GM18526 (cell line): ENCODE data around the gene SYNGR3.

Experiments
- POLR2A ChIP-seq: IDR thresholded peaks from 3 replicates; pipeline ENCODE4 v1.6.1; 2011; ENCODE audit not compliant: insufficient read length; ENCODE audit errors: extremely low read depth

The SYNGR3 gene

GRCh38 chr16:2008631-2009163 lies 18.9 kb downstream of the SYNGR3 start:
- no peak for TF ChIP-seq POLR2A

DNA sequence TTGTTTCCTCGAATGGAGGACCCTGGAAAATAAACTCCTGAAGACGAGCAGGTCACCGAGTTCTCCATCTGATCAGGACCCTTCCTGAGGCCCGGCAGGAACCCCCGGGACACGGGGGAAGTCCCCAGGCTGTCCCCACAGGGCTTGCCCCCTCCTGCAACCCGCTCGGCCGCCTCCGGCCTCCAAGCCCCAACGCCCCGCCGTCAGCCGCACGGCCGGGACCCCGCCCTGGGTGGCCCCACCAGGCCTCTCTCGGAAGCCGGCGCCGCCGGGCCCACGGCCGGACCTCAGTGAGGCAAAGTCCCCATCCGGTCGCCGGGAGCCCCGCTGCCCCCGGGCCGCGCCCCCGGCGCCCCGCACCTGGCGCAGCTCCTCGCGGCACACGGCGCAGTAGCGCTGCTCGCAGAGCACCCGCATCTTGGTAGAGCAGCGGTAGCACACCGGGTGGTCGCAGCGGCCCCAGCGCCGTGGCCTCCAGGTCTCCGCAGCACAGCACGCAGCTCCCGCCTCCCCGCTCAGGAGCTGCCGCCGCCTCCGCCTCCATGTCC lies 19.5 kb downstream of the SYNGR3 start:
- TF ChIP-seq POLR2A = no peak

GRCh38 chr16:2009791-2010510 lies 20.2 kb downstream of the SYNGR3 start, which contains the start of gene ZNF598:
Gene ZNF598 (minus strand): TSS chr16:2009821.
- peak; percentile 91 for TF ChIP-seq POLR2A

DNA sequence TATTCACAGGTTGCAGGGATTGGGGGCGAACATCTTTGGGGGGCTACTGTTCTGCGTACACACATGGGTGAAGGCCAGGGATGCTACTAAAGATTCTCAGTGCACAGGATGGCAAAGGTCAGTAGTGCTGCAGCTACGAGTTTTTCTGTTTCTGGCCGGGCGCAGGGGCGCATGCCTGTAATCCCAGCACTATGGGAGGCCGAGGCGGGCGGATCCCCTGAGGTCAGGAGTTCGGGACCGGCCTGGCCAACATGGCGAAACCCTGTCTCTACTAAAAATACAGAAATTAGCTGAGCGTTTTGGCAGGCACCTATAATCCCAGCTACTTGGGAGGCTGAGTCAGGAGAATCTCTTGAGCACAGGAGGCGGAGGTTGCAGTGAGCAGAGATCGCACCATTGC lies 23.8 kb downstream of the SYNGR3 start:
- no peak for TF ChIP-seq POLR2A

DNA sequence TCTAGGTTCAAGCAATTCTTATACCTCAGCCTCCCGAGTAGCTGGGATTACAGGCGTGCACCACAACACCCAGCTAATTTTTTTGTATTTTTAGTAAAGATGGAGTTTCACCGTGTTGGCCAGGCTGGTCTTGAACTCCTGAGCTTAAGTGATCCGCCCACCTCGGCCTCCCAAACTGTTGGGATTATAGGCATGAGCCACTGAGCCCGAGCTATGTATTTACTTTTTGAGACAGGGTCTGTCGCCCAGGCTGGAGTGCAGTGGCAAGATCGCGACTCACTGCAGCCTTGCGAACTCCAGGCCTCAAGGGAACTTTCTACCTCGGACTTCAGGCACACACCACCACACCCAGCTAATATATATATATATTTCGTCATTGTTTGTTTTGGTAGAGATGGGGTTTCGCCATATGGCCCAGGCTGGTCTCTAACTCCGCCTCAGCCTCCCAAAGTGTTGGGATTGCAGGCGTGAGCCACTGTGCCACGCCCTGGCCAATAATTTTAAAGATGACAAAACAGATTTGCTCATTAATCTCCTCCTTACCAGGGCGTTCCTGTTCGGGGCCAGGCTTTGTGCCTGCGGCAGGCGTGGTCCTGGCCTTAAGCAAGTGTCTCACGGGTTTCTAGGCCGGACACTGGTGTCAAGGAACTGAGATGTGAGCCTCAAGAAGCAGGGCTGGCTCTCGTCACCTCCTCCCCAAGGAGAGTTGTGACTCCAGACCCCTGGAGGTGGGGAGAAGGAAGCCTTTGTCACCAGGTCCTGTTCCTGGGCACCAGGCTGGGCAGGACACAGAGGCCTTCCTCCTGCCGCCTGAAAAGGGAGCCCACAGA lies 25.6 kb downstream of the SYNGR3 start:
- TF ChIP-seq POLR2A = no peak

GRCh38 chr16:2015947-2016208 lies 26.1 kb downstream of the SYNGR3 start:
- no peak for TF ChIP-seq POLR2A

DNA sequence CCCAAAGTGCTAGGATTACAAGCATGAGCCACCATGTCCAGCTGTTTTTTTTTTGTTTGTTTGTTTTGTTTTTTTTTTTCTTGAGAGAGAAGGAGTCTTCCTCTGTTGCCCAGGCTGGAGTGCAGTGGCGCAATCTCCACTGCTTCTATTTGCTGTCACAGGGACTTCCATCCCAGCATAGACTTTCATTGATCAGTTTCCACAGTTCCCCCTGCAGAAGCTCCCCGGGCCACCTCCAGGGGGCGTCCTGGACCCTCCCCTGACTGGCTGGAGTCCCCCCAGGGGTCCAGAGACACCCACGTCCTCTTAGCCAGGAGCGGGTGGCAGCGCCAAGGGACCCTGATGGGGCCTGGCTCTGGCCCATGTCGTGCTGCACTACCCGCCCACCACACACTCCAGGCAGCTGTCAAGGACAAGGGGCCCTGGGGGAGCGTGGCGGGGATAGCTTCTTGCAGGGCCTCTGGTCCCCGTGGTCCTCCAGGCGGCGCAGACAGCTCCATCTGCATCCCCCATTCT lies 26.7 kb downstream of the SYNGR3 start:
- TF ChIP-seq POLR2A = no peak

DNA sequence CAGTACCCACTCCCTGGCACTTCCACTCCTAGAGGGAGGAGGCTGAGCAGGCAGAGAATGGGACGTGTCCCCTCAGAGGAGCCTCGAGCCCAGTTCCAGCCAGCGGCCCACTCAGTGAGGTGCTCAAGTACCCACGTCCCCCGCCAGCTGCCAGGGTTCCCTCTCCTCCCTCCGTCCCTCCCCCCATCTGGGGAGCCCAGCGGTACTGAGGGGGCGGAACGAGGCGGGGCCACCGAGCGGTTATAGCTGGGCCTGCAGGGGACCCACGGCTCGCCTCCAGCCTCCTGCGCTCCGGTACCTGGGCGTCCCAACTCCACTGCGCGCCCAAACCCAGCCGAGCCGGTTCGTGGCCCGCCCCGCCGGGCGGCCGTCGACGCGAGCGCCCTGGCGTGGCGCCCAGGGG lies 29.7 kb downstream of the SYNGR3 start, which contains the start of gene NPW:
NPW (plus strand) TSS at position 268 of the 403 bp plus-strand sequence.
- TF ChIP-seq POLR2A = no peak

DNA sequence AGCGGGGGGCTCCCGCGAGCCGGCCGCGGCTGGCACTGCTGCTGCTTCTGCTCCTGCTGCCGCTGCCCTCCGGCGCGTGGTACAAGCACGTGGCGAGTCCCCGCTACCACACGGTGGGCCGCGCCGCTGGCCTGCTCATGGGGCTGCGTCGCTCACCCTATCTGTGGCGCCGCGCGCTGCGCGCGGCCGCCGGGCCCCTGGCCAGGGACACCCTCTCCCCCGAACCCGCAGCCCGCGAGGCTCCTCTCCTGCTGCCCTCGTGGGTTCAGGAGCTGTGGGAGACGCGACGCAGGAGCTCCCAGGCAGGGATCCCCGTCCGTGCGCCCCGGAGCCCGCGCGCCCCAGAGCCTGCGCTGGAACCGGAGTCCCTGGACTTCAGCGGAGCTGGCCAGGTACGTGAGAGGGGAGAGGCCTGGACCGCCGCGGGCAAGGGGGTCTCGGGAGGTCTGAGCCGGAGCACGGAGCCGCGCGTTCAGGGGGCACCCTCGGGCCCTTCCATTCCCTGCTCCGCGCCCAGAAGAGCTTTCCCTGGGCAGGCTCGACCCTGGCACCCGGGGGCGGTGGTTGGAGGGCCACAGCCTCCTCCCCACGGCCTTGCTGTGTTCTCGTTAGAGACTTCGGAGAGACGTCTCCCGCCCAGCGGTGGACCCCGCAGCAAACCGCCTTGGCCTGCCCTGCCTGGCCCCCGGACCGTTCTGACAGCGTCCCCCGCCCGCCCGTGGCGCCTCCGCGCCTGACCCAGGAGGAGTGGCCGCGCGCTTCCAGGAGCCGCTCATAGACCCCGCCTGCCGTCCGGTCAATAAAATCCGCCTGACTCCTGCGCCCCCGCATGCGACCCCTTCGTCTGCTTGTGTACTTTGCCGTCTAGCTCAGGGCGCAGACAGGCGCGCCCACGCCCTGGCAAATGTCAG lies 30.4 kb downstream of the SYNGR3 start:
- TF ChIP-seq POLR2A = no peak

- TF ChIP-seq POLR2A = no peak
Measured at GRCh38 chr16:2022723-2023091, 32.9 kb downstream of the SYNGR3 start.

GRCh38 chr16:2023092-2024031 lies 33.6 kb downstream of the SYNGR3 start:
- peak; percentile 36 for TF ChIP-seq POLR2A

- TF ChIP-seq POLR2A = no peak
Measured at GRCh38 chr16:2024032-2024420, 34.3 kb downstream of the SYNGR3 start.

- no peak for TF ChIP-seq POLR2A
Measured at GRCh38 chr16:2025251-2025650, 35.5 kb downstream of the SYNGR3 start.
